GM12891 (cell line): ENCODE measurements around the gene UBE2D3.

Experiments used
- POLR2A ChIP-seq: IDR thresholded peaks from 2 replicates; pipeline ENCODE4 v1.6.1; 2011; ENCODE audit warnings: low read depth, low read length, control low read depth
- POLR2AphosphoS5 ChIP-seq: IDR thresholded peaks from 2 replicates; pipeline ENCODE4 v1.6.1; 2011; ENCODE audit warnings: low read depth, low read length, control low read depth

GRCh38 chr4:102807345-102807744 is 20.0 kb downstream of the UBE2D3 start:
- TF ChIP-seq POLR2AphosphoS5: no peak
- TF ChIP-seq POLR2A: no peak
